ENCODE results near the gene ARL4D. TPM values are rescaled to one million over a fixed set of nuclear protein-coding genes. Genes with fewer than 3 reads are reported as not detected.

Gene ARL4D
- total and polyA plus RNA-seq, 2 experiments from 2014 or later = 35.3 to 99.9 TPM

- Histone ChIP-seq H3K36me3 (replicated peaks; ENCODE audit: insufficient read depth, low read depth) (no peaks in the 10 kb centered on the region), H2AFZ (no peak overlapping the region), H3K4me2 (no peak overlapping the region), H3K79me2 (no peaks in the 10 kb centered on the region), H3K27ac (no peak overlapping the region), H3K4me1 (ENCODE audit: insufficient read depth) (no peaks in the 10 kb centered on the region), H3K9me2 (replicated peaks; ENCODE audit: insufficient read depth) (no peaks in the 10 kb centered on the region), H3K27me3 (no peaks in the 10 kb centered on the region), H3K4me3 (no peak overlapping the region), H4K20me1 (ENCODE audit: insufficient read depth, poor library complexity, severe bottlenecking) (no peaks in the 10 kb centered on the region), H3K9me3 (ENCODE audit: low read depth) (peaks cover 18% of the 10 kb centered on the region)
- 96% methylated on average over 8 of the region's 8 CpGs for WGBS (ENCODE audit: low lambda C conversion rate, missing lambda C conversion rate)
- no peak for DNase-seq (ENCODE audit: low spot score)
- TF ChIP-seq, protein P1, sequence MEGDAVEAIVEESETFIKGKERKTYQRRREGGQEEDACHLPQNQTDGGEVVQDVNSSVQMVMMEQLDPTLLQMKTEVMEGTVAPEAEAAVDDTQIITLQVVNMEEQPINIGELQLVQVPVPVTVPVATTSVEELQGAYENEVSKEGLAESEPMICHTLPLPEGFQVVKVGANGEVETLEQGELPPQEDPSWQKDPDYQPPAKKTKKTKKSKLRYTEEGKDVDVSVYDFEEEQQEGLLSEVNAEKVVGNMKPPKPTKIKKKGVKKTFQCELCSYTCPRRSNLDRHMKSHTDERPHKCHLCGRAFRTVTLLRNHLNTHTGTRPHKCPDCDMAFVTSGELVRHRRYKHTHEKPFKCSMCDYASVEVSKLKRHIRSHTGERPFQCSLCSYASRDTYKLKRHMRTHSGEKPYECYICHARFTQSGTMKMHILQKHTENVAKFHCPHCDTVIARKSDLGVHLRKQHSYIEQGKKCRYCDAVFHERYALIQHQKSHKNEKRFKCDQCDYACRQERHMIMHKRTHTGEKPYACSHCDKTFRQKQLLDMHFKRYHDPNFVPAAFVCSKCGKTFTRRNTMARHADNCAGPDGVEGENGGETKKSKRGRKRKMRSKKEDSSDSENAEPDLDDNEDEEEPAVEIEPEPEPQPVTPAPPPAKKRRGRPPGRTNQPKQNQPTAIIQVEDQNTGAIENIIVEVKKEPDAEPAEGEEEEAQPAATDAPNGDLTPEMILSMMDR (IDR thresholded peaks at IDR 0.05; ENCODE audit: poor library complexity) = no peak
- no peak for TF ChIP-seq EZH2 (IDR thresholded peaks at IDR 0.05; ENCODE audit: borderline replicate concordance)
- TF ChIP-seq EZH2phosphoT487 (IDR thresholded peaks at IDR 0.05; ENCODE audit: low read depth, severe bottlenecking, unreplicated experiment) = no peak
Measured at GRCh38 chr17:43351691-43352090, 47.1 kb upstream of the ARL4D start.

DNA sequence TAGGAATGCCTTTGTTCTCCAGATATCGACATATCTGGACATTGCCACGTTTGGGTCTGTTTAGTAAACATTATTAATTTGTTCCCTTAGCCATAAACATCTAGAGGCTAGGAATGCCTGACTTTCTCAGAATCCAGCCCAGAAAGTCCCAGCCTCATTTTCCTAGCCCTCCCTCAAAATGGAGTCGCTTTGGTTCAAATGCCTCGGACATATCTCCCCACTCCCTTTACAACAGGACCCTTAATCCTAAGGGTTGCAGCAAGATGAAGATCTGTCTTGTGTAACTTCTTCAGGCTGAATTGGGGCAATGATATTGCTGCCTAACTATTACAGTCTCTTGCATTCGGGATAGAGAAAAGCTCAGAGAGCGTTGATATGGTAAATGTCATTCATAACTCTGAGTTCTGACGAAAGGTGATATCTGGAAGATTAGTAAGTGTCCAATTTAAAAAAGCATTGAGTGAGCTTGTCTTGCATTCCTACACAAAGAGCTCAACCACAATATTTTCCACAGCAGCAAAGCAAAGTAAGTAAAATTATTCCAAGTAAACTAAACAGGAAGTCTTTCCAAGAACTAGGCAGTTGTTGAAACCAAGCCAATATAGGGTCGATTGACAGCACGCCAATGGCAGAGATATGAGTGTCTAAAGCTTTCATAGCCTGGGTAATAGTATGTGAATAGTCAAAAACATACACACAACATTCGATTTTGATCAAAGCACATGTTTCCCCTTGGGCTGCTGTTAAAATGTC lies 46.0 kb upstream of the ARL4D start:
- whole genome bisulfite sequencing (ENCODE audit: low lambda C conversion rate, missing lambda C conversion rate) = 85% methylated on average over 10 of the region's 10 CpGs
- H3K27me3 ChIP-seq = no peaks in the 10 kb centered on the region

GRCh38 chr17:43353393-43353792 lies 45.4 kb upstream of the ARL4D start:
- Histone ChIP-seq H3K4me2 (no peak overlapping the region), H3K36me3 (replicated peaks; ENCODE audit: insufficient read depth, low read depth) (no peaks in the 10 kb centered on the region), H4K20me1 (ENCODE audit: insufficient read depth, poor library complexity, severe bottlenecking) (no peaks in the 10 kb centered on the region), H3K27me3 (no peaks in the 10 kb centered on the region), H3K9me2 (replicated peaks; ENCODE audit: insufficient read depth) (no peaks in the 10 kb centered on the region), H3K79me2 (no peaks in the 10 kb centered on the region), H3K4me3 (no peak overlapping the region), H3K9me3 (ENCODE audit: low read depth) (peaks cover 10% of the 10 kb centered on the region), H2AFZ (no peak overlapping the region), H3K27ac (no peak overlapping the region), H3K4me1 (ENCODE audit: insufficient read depth) (no peaks in the 10 kb centered on the region)
- no peak for DNase-seq (ENCODE audit: low spot score)
- TF ChIP-seq, protein P1 (IDR thresholded peaks at IDR 0.05; ENCODE audit: poor library complexity) = no peak
- TF ChIP-seq EZH2phosphoT487 (IDR thresholded peaks at IDR 0.05; ENCODE audit: low read depth, severe bottlenecking, unreplicated experiment) (no peak), EZH2 (IDR thresholded peaks at IDR 0.05; ENCODE audit: borderline replicate concordance) (no peak)
- WGBS (ENCODE audit: low lambda C conversion rate, missing lambda C conversion rate) = 61% methylated on average over 4 of the region's 4 CpGs

More for the DNA sequence above, 46.0 kb upstream of the ARL4D start:
- no peaks in the 10 kb centered on the region for H3K4me1 ChIP-seq (ENCODE audit: insufficient read depth)
- no peak overlapping the region for H3K4me2 ChIP-seq
- peaks cover 10% of the 10 kb centered on the region for H3K9me3 ChIP-seq (ENCODE audit: low read depth)
- no peak for TF ChIP-seq EZH2phosphoT487 (IDR thresholded peaks at IDR 0.05; ENCODE audit: low read depth, severe bottlenecking, unreplicated experiment)
- TF ChIP-seq EZH2 (IDR thresholded peaks at IDR 0.05; ENCODE audit: borderline replicate concordance) = no peak
- TF ChIP-seq, protein P1 (IDR thresholded peaks at IDR 0.05; ENCODE audit: poor library complexity) = no peak
- no peak overlapping the region for H3K27ac ChIP-seq
- H3K36me3 ChIP-seq (replicated peaks; ENCODE audit: insufficient read depth, low read depth) = no peaks in the 10 kb centered on the region
- DNase-seq (ENCODE audit: low spot score) = no peak
- H3K79me2 ChIP-seq = no peaks in the 10 kb centered on the region
- H4K20me1 ChIP-seq (ENCODE audit: insufficient read depth, poor library complexity, severe bottlenecking) = no peaks in the 10 kb centered on the region
- H3K4me3 ChIP-seq = no peak overlapping the region
- no peaks in the 10 kb centered on the region for H3K9me2 ChIP-seq (replicated peaks; ENCODE audit: insufficient read depth)
- no peak overlapping the region for H2AFZ ChIP-seq
